Adipocyte (in vitro differentiated cells): ENCODE measurements around the gene PSMD2.
"Not testable (repeated sequence)": the region's sequence is repeated elsewhere in the genome, so short reads cannot be mapped to it uniquely, and the experiment has no call there.

Experiments
- DNase-seq: peaks from one replicate; pipeline ENCODE4 v3.0.0-alpha.2; 2015; ENCODE audit warnings: low read depth
- H3K27me3 ChIP-seq: replicated peaks from 2 replicates; pipeline ENCODE4 v1.7.0; 2013; ENCODE audit warnings: mild to moderate bottlenecking, low read length, moderate library complexity; ENCODE audit not compliant: control insufficient read depth, insufficient read depth
- H3K36me3 ChIP-seq: 2 replicates; pipeline ENCODE4 v1.7.0; 2013; ENCODE audit warnings: low read length, mild to moderate bottlenecking, moderate library complexity; ENCODE audit not compliant: control insufficient read depth, insufficient read depth, severe bottlenecking
- H3K4me1 ChIP-seq: 2 replicates; pipeline ENCODE4 v1.7.0; 2013; ENCODE audit warnings: mild to moderate bottlenecking, low read length, moderate library complexity; ENCODE audit not compliant: control insufficient read depth, insufficient read depth
- H3K4me3 ChIP-seq: 2 replicates; pipeline ENCODE4 v1.7.0; 2013; ENCODE audit warnings: mild to moderate bottlenecking, low read length, moderate library complexity
- H3K9ac ChIP-seq: 2 replicates; pipeline ENCODE4 v1.7.0; 2013; ENCODE audit warnings: mild to moderate bottlenecking, low read length, moderate library complexity
- H3K9me3 ChIP-seq: 2 replicates; pipeline ENCODE4 v1.7.0; 2013; ENCODE audit warnings: mild to moderate bottlenecking, low read length, moderate library complexity; ENCODE audit not compliant: control insufficient read depth

Gene PSMD2

GRCh38 chr3:184261270-184261853 is 37.7 kb upstream of the PSMD2 start, which contains the start of gene CAMK2N2:
TSS of gene CAMK2N2 (minus strand) at chr3:184261553. CDS start at chr3:184261285, 268 bp downstream.
- no peaks in the 10 kb centered on the region for H3K9me3 ChIP-seq
- no peaks in the 10 kb centered on the region for H3K36me3 ChIP-seq
- H3K4me3 ChIP-seq = peak within 1 kb of the TSS; percentile 74
- H3K27me3 ChIP-seq = peaks cover 6% of the 10 kb centered on the region
- DNase-seq = peak; percentile 72
- no peak within 1 kb of the TSS for H3K9ac ChIP-seq
- peaks cover 10% of the 10 kb centered on the region for H3K4me1 ChIP-seq

GRCh38 chr3:184261854-184262763 is 36.9 kb upstream of the PSMD2 start:
- Histone ChIP-seq H3K4me3 (peak overlapping the region; percentile 74), H3K36me3 (no peaks in the 10 kb centered on the region), H3K9ac (no peak overlapping the region), H3K4me1 (peaks cover 10% of the 10 kb centered on the region), H3K9me3 (no peaks in the 10 kb centered on the region), H3K27me3 (peaks cover 6% of the 10 kb centered on the region)
- DNase-seq = peak; percentile 44

GRCh38 chr3:184262764-184263179 is 36.3 kb upstream of the PSMD2 start:
- H3K4me1 ChIP-seq = peaks cover 10% of the 10 kb centered on the region
- no peaks in the 10 kb centered on the region for H3K9me3 ChIP-seq
- H3K4me3 ChIP-seq = no peak overlapping the region
- no peak for DNase-seq
- H3K27me3 ChIP-seq = peaks cover 6% of the 10 kb centered on the region
- H3K9ac ChIP-seq = no peak overlapping the region
- H3K36me3 ChIP-seq = no peaks in the 10 kb centered on the region

GRCh38 chr3:184267249-184267648 is 31.8 kb upstream of the PSMD2 start:
- H3K9ac ChIP-seq, H3K4me1 ChIP-seq, H3K4me3 ChIP-seq, H3K9me3 ChIP-seq, DNase-seq, H3K36me3 ChIP-seq: not testable (repeated sequence)
- H3K27me3 ChIP-seq = peaks cover 16% of the 10 kb centered on the region

GRCh38 chr3:184272269-184272668 is 26.8 kb upstream of the PSMD2 start:
- Histone ChIP-seq H3K9ac (no peak overlapping the region), H3K9me3 (peaks cover 3% of the 10 kb centered on the region), H3K27me3 (peaks cover 46% of the 10 kb centered on the region), H3K4me1 (no peaks in the 10 kb centered on the region), H3K4me3 (no peak overlapping the region), H3K36me3 (no peaks in the 10 kb centered on the region)
- no peak for DNase-seq

GRCh38 chr3:184275381-184275701 is 23.7 kb upstream of the PSMD2 start:
- no peak for DNase-seq
- Histone ChIP-seq H3K9ac (no peak overlapping the region), H3K36me3 (no peaks in the 10 kb centered on the region), H3K4me1 (no peaks in the 10 kb centered on the region), H3K4me3 (no peak overlapping the region), H3K27me3 (peaks cover 55% of the 10 kb centered on the region), H3K9me3 (peaks cover 3% of the 10 kb centered on the region)

- H3K4me3 ChIP-seq = no peak within 1 kb of the TSS
- DNase-seq = peak; percentile 59
- H3K9me3 ChIP-seq = peaks cover 3% of the 10 kb centered on the region
- H3K27me3 ChIP-seq = peaks cover 49% of the 10 kb centered on the region
- H3K36me3 ChIP-seq = no peaks in the 10 kb centered on the region
- no peaks in the 10 kb centered on the region for H3K4me1 ChIP-seq
- no peak within 1 kb of the TSS for H3K9ac ChIP-seq
Measured at GRCh38 chr3:184275961-184276910, 22.8 kb upstream of the PSMD2 start, which contains the start of gene ECE2. TSS of gene ECE2 (plus strand) at chr3:184276022. CDS start at chr3:184276154, 132 bp downstream.

- H3K27me3 ChIP-seq = peaks cover 48% of the 10 kb centered on the region
Measured at GRCh38 chr3:184277366-184277765, 21.7 kb upstream of the PSMD2 start.

GRCh38 chr3:184282941-184283340 is 16.1 kb upstream of the PSMD2 start:
- H3K4me1 ChIP-seq = no peaks in the 10 kb centered on the region
- H3K27me3 ChIP-seq = peaks cover 22% of the 10 kb centered on the region
- no peak for DNase-seq
- H3K4me3 ChIP-seq = no peak overlapping the region
- no peaks in the 10 kb centered on the region for H3K36me3 ChIP-seq
- peaks cover 11% of the 10 kb centered on the region for H3K9me3 ChIP-seq
- no peak overlapping the region for H3K9ac ChIP-seq

More at GRCh38 chr3:184277366-184277765, 21.7 kb upstream of the PSMD2 start:
- Histone ChIP-seq H3K4me3 (no peak overlapping the region), H3K4me1 (no peaks in the 10 kb centered on the region), H3K9ac (no peak overlapping the region), H3K36me3 (no peaks in the 10 kb centered on the region), H3K9me3 (peaks cover 7% of the 10 kb centered on the region)
- DNase-seq = no peak

GRCh38 chr3:184283681-184284080 is 15.4 kb upstream of the PSMD2 start:
- H3K9me3 ChIP-seq = peaks cover 11% of the 10 kb centered on the region
- H3K27me3 ChIP-seq = peaks cover 17% of the 10 kb centered on the region
- no peak overlapping the region for H3K4me3 ChIP-seq
- no peaks in the 10 kb centered on the region for H3K4me1 ChIP-seq
- H3K9ac ChIP-seq = no peak overlapping the region
- DNase-seq = no peak
- H3K36me3 ChIP-seq = no peaks in the 10 kb centered on the region

- Histone ChIP-seq H3K27me3 (peaks cover 16% of the 10 kb centered on the region), H3K9me3 (peaks cover 11% of the 10 kb centered on the region), H3K9ac (no peak overlapping the region), H3K4me3 (no peak overlapping the region), H3K4me1 (no peaks in the 10 kb centered on the region), H3K36me3 (no peaks in the 10 kb centered on the region)
- DNase-seq = peak; percentile 67
Measured at GRCh38 chr3:184284696-184285095, 14.3 kb upstream of the PSMD2 start.
